Psoas muscle (tissue), 8 donors: ENCODE results near the gene ATP13A3. TPM values are rescaled to one million over a fixed set of nuclear protein-coding genes. Genes with fewer than 3 reads are reported as not detected.

Experiments
- ATAC-seq, 4 donors: fragments of 200-7000 bp; cut with Tn5 transposase; one replicate each; pipeline ENCODE4 v1.9.1; 2020; ENCODE audit warnings: moderate library complexity in 3 of 4, mild to moderate bottlenecking in 2 of 4
- DNase-seq, 2 donors: peaks; one replicate each; pipeline ENCODE4 v3.0.0-alpha.2; 2020
- H3K27ac ChIP-seq: fragments of 200-600 bp; one replicate; pipeline ENCODE4 v1.8.0; 2022
- H3K27me3 ChIP-seq, 3 donors: fragments of 200-600 bp in 1 of 3; one replicate each; pipeline versions ENCODE4 v1.6.1 to v1.8.0; 2013 to 2022; ENCODE audit warnings: low read length in 2 of 3, mild to moderate bottlenecking in 2 of 3, moderate library complexity in 1 of 3; ENCODE audit not compliant: insufficient read depth in 3 of 3
- H3K36me3 ChIP-seq, 2 donors: fragments of 200-600 bp in 1 of 2; one replicate each; pipeline versions ENCODE4 v1.6.1 to v1.8.0; 2013 to 2022; ENCODE audit warnings: low read depth in 1 of 2, mild to moderate bottlenecking in 1 of 2, moderate library complexity in 1 of 2; ENCODE audit not compliant: insufficient read depth in 1 of 2
- H3K4me1 ChIP-seq: fragments of 200-600 bp; one replicate; pipeline ENCODE4 v1.8.0; 2022
- H3K4me3 ChIP-seq: fragments of 200-600 bp; one replicate; pipeline ENCODE4 v1.8.0; 2022; ENCODE audit warnings: mild to moderate bottlenecking
- H3K9me3 ChIP-seq: fragments of 200-600 bp; one replicate; pipeline ENCODE4 v1.8.0; 2022
- WGBS, 3 donors: extraction: QIAGEN DNeasy Blood & Tissue Kit; methylation state at CpG; one replicate each; pipeline versions ENCODE4 v1.1.6 to v1.1.7; 2013; 5-methylcytosine and 5-hydroxymethylcytosine counted together
- intact Hi-C, 2 donors: fragments of 100-400 bp; cut with DNase I; formaldehyde crosslinking; loops; one replicate each; pipeline versions ENCODE4 v1.11.0 to v1.14.2; 2022
- polyA plus RNA-seq, 3 donors: library from polyadenylated mRNA; stranded (reverse); fragments of 200-250 nt; gene quantifications; one replicate each; pipeline ENCODE4 v1.2.3, GENCODE V29; 2013
- total RNA-seq, 4 donors: library from RNA; stranded (reverse); fragmentation: NEBNext Ultra II Directional in 2 of 4; extraction: Animal tissue kit (Norgen Biotek cat#: 25700) in 2 of 4; gene quantifications; one replicate each; pipeline versions ENCODE4 v1.2.1 to v1.2.4, GENCODE V29; 2021 to 2023
- TF ChIP-seq, protein P1 (sequence below): fragments of 200-600 bp; IDR thresholded peaks from one replicate; pipeline ENCODE4 v1.8.0; 2022; ENCODE audit warnings: antibody characterized with exemption
- donor health status: healthy with polysubstance abuse.
- donor health status: DM: no; HTN: no; CAD: no; lungs with moderate emphysema.
- donor health status: Bipolar disorder and iron deficiency.
- donor health status: healthy.
- donor health status: DM: yes; HTN: yes; CAD: no.
- donor health status: DM: no; HTN: no; CAD: no.
- donor health status: DM: no; HTN: no; CAD: no.
- donor health status: DM: yes; HTN: yes; CAD: no.

The ATP13A3 gene
- total and polyA plus RNA-seq, 7 donors: 10.4 to 72.7 (median 46.6) TPM

DNA sequence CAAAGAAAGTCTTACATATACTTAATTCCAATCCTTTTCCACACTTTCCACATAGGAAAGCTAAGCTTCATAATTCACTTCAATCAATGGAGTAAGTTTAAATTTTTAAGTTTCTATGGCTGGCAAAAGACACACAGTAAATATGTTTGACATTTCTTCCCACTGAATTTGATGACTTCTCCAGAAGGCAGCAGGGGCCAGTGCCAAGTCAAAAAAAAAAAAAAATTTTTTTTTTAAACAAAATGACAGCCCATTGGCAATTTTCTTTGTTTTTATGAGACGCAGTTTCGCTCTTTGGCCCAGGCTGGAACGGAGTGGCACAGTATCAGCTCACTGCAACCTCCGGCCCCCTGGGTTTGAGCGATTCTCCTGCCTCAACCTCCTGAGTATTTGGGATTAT is 28.7 kb downstream of the ATP13A3 start:
- TF ChIP-seq, protein P1, sequence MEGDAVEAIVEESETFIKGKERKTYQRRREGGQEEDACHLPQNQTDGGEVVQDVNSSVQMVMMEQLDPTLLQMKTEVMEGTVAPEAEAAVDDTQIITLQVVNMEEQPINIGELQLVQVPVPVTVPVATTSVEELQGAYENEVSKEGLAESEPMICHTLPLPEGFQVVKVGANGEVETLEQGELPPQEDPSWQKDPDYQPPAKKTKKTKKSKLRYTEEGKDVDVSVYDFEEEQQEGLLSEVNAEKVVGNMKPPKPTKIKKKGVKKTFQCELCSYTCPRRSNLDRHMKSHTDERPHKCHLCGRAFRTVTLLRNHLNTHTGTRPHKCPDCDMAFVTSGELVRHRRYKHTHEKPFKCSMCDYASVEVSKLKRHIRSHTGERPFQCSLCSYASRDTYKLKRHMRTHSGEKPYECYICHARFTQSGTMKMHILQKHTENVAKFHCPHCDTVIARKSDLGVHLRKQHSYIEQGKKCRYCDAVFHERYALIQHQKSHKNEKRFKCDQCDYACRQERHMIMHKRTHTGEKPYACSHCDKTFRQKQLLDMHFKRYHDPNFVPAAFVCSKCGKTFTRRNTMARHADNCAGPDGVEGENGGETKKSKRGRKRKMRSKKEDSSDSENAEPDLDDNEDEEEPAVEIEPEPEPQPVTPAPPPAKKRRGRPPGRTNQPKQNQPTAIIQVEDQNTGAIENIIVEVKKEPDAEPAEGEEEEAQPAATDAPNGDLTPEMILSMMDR: no peak
- intact Hi-C loops: no loop called here
- Histone ChIP-seq H3K4me3 (no peak overlapping the region), H3K9me3 (no peaks in the 10 kb centered on the region), H3K36me3 (peaks cover 3 to 74% of the 10 kb centered on the region in 2 donors), H3K27ac (no peak overlapping the region), H3K27me3 (no peaks in the 10 kb centered on the region), H3K4me1 (no peaks in the 10 kb centered on the region)
- ATAC-seq (no peak), DNase-seq (no peak)
- 72 to 83% (median 76%) methylated on average over 5 of the region's 5 CpGs for WGBS, 3 donors

DNA sequence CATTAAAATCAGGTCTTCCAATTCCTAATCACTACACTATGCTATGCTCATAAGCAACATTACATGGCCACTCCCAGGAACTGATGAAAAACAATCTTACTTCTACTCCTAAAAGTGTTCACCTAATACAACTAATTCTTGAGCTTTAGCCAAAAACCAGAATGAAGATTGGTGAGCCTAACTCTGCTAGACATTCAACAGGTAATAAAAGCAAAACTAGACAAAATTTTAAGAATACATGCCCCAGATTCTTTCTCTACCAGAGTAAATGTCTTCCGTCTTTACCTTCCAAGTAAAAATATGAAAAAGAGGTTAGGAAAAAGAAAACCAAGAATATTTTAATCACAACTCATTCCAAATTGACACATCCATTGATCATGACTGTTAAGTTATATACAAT is 31.3 kb downstream of the ATP13A3 start:
- Histone ChIP-seq H3K36me3 (peaks cover 7 to 97% of the 10 kb centered on the region in 2 donors), H3K27ac (no peak overlapping the region), H3K27me3 (no peaks in the 10 kb centered on the region), H3K4me3 (no peak overlapping the region), H3K4me1 (no peaks in the 10 kb centered on the region), H3K9me3 (no peaks in the 10 kb centered on the region)
- no peak for ATAC-seq
- 94 to 97% (median 97%) methylated on average over 1 of the region's 1 CpG for WGBS, 3 donors
- intact Hi-C loops: no loop called here
- TF ChIP-seq, protein P1: no peak
- no peak for DNase-seq

GRCh38 chr3:194450341-194450740 is 36.5 kb downstream of the ATP13A3 start:
- intact Hi-C loops: no loop called here
- ATAC-seq (no peak), DNase-seq (no peak)
- Histone ChIP-seq H3K9me3 (no peaks in the 10 kb centered on the region), H3K36me3 (peaks cover 8 to 100% of the 10 kb centered on the region in 2 donors), H3K27me3 (no peaks in the 10 kb centered on the region), H3K4me3 (no peak overlapping the region), H3K27ac (no peak overlapping the region), H3K4me1 (no peaks in the 10 kb centered on the region)
- WGBS, 3 donors: 76 to 86% (median 80%) methylated on average over 5 of the region's 5 CpGs
- TF ChIP-seq, protein P1: no peak

DNA sequence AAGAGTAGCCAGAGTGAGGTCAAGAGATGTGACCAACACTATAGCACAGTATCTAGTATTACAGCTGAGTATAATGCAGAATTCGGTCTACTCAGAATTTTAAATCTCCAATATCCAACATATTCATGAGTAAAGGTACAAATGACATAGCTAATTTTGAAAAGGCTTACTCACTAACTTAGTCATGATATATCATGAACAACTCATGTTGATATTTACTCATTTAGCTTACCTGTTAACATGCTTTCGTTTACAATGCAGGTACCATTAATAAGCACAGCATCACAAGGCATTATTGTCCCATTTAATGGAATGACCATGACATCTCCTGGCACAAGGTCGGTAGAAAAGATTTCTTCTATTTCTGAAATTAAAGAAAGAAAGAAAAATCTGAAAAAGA is 36.9 kb downstream of the ATP13A3 start:
- no peak for ATAC-seq
- 79 to 87% (median 82%) methylated on average over 3 of the region's 3 CpGs for WGBS, 3 donors
- peaks cover 8 to 100% of the 10 kb centered on the region in 2 donors for H3K36me3 ChIP-seq

GRCh38 chr3:194447657-194448056 is 39.1 kb downstream of the ATP13A3 start:
- Histone ChIP-seq H3K9me3 (no peaks in the 10 kb centered on the region), H3K27ac (no peak overlapping the region), H3K4me1 (no peaks in the 10 kb centered on the region), H3K36me3 (peaks cover 7 to 99% of the 10 kb centered on the region in 2 donors), H3K4me3 (no peak overlapping the region), H3K27me3 (no peaks in the 10 kb centered on the region)
- TF ChIP-seq, protein P1: no peak
- 100% methylated on average over 1 of the region's 1 CpG for WGBS, 3 donors
- intact Hi-C loops: no loop called here
- ATAC-seq: no peak
- DNase-seq: no peak

More for the DNA sequence above, 36.9 kb downstream of the ATP13A3 start:
- intact Hi-C loops: no loop called here
- TF ChIP-seq, protein P1: no peak
- no peak for DNase-seq
- Histone ChIP-seq H3K27me3 (no peaks in the 10 kb centered on the region), H3K4me3 (no peak overlapping the region), H3K4me1 (no peaks in the 10 kb centered on the region), H3K27ac (no peak overlapping the region), H3K9me3 (no peaks in the 10 kb centered on the region)
